DOHH2 (cell line): Measurements from ENCODE around the gene AKAP7.

ENCODE experiments used
- H3F3A ChIP-seq: fragments of 200-600 bp; sonication (generic), shearing (Covaris generic); 2 replicates; pipeline ENCODE4 v1.6.0; 2016; ENCODE audit warnings: antibody characterized with exemption, mild to moderate bottlenecking; ENCODE audit not compliant: control insufficient read depth, insufficient read depth
- H3K27ac ChIP-seq: fragments of 200-600 bp; sonication (generic); 2 replicates; pipeline ENCODE4 v1.5.1; 2014; ENCODE audit warnings: low read depth, mild to moderate bottlenecking, low read length, moderate library complexity
- H3K27me3 ChIP-seq: fragments of 200-600 bp; sonication (generic); 2 replicates; pipeline ENCODE4 v1.6.1; 2014; ENCODE audit warnings: mild to moderate bottlenecking, low read length, mixed read lengths; ENCODE audit not compliant: control insufficient read depth
- H3K36me3 ChIP-seq: fragments of 200-600 bp; sonication (generic); 2 replicates; pipeline ENCODE4 v1.6.1; 2014; ENCODE audit warnings: mild to moderate bottlenecking, low read length, moderate library complexity, mixed read lengths; ENCODE audit not compliant: control insufficient read depth
- H3K4me1 ChIP-seq: fragments of 200-600 bp; sonication (generic); 2 replicates; pipeline ENCODE4 v1.6.1; 2014; ENCODE audit warnings: mild to moderate bottlenecking, low read length, mixed read lengths; ENCODE audit not compliant: control insufficient read depth
- H3K4me2 ChIP-seq: fragments of 200-600 bp; sonication (generic); 2 replicates; pipeline ENCODE4 v1.6.0; 2014; ENCODE audit warnings: mild to moderate bottlenecking, low read length, moderate library complexity
- H3K4me3 ChIP-seq: fragments of 200-600 bp; sonication (generic); 2 replicates; pipeline ENCODE4 v1.5.1; 2014; ENCODE audit warnings: mild to moderate bottlenecking, low read length, mixed read lengths
- H3K79me2 ChIP-seq: fragments of 200-600 bp; sonication (generic); 2 replicates; pipeline ENCODE4 v1.6.1; 2014; ENCODE audit warnings: mild to moderate bottlenecking, low read length, mixed read lengths; ENCODE audit not compliant: control insufficient read depth
- H3K9me2 ChIP-seq: fragments of 200-600 bp; sonication (generic); replicated peaks from 2 replicates; pipeline ENCODE4 v1.6.1; 2014; ENCODE audit warnings: mild to moderate bottlenecking, low read length, mixed read lengths; ENCODE audit not compliant: control insufficient read depth
- H3K9me3 ChIP-seq: fragments of 200-600 bp; sonication (generic); 2 replicates; pipeline ENCODE4 v1.6.1; 2014; ENCODE audit warnings: antibody characterized with exemption, low read length, mixed read lengths; ENCODE audit not compliant: control insufficient read depth, insufficient read depth
- H4K20me1 ChIP-seq: fragments of 200-600 bp; sonication (generic); 2 replicates; pipeline ENCODE4 v1.6.0; 2014; ENCODE audit warnings: low read depth, mild to moderate bottlenecking, antibody characterized with exemption, low read length, moderate library complexity; ENCODE audit not compliant: control insufficient read depth, insufficient read depth
- CTCF ChIP-seq: fragments of 200-600 bp; sonication (generic); IDR thresholded peaks from one replicate; pipeline ENCODE4 v1.5.1; 2014; ENCODE audit warnings: antibody characterized with exemption, mild to moderate bottlenecking, low read depth, low read length; ENCODE audit not compliant: poor library complexity, severe bottlenecking
- EZH2phosphoT487 ChIP-seq: fragments of 200-600 bp; sonication (generic); IDR thresholded peaks from 2 replicates; pipeline ENCODE4 v1.6.1; 2017; ENCODE audit warnings: borderline replicate concordance, mild to moderate bottlenecking, antibody characterized with exemption, low read length, moderate library complexity, mixed read lengths

AKAP7 gene

GRCh38 chr6:131164506-131164905, 29.2 kb downstream of the AKAP7 start:
- Histone ChIP-seq H3K4me3 (no peak overlapping the region), H3K4me1 (no peaks in the 10 kb centered on the region), H3K27me3 (no peaks in the 10 kb centered on the region), H3K9me3 (no peaks in the 10 kb centered on the region), H4K20me1 (no peaks in the 10 kb centered on the region), H3K79me2 (no peaks in the 10 kb centered on the region), H3K4me2 (no peak overlapping the region), H3K27ac (no peak overlapping the region), H3K36me3 (no peaks in the 10 kb centered on the region), H3K9me2 (no peaks in the 10 kb centered on the region), H3F3A (no peaks in the 10 kb centered on the region)
- TF ChIP-seq CTCF: no peak
- no peak for TF ChIP-seq EZH2phosphoT487

- Histone ChIP-seq H3K9me2 (no peaks in the 10 kb centered on the region), H3K79me2 (no peaks in the 10 kb centered on the region), H4K20me1 (no peaks in the 10 kb centered on the region), H3K4me2 (no peak overlapping the region), H3K36me3 (no peaks in the 10 kb centered on the region), H3K4me3 (no peak overlapping the region), H3K27ac (no peak overlapping the region), H3F3A (no peaks in the 10 kb centered on the region), H3K27me3 (no peaks in the 10 kb centered on the region), H3K4me1 (no peaks in the 10 kb centered on the region), H3K9me3 (no peaks in the 10 kb centered on the region)
- TF ChIP-seq CTCF: no peak
- TF ChIP-seq EZH2phosphoT487: no peak
These were observed 32.5 kb downstream of the AKAP7 start for GRCh38 chr6:131167773-131168172.

GRCh38 chr6:131169613-131170012, 34.3 kb downstream of the AKAP7 start:
- Histone ChIP-seq H3K27me3 (no peaks in the 10 kb centered on the region), H3K27ac (no peak overlapping the region)
- TF ChIP-seq EZH2phosphoT487 (no peak), CTCF (no peak)

GRCh38 chr6:131172222-131172621, 37.0 kb downstream of the AKAP7 start:
- no peaks in the 10 kb centered on the region for H4K20me1 ChIP-seq
- H3K9me3 ChIP-seq: no peaks in the 10 kb centered on the region
- H3K9me2 ChIP-seq: no peaks in the 10 kb centered on the region
- TF ChIP-seq EZH2phosphoT487: no peak
- TF ChIP-seq CTCF: no peak
- no peak overlapping the region for H3K4me2 ChIP-seq
- H3K4me1 ChIP-seq: no peaks in the 10 kb centered on the region
- no peaks in the 10 kb centered on the region for H3K27me3 ChIP-seq
- no peaks in the 10 kb centered on the region for H3K79me2 ChIP-seq
- H3F3A ChIP-seq: no peaks in the 10 kb centered on the region
- no peaks in the 10 kb centered on the region for H3K36me3 ChIP-seq
- H3K4me3 ChIP-seq: no peak overlapping the region
- H3K27ac ChIP-seq: no peak overlapping the region

More at GRCh38 chr6:131169613-131170012, 34.3 kb downstream of the AKAP7 start:
- Histone ChIP-seq H3K9me3 (no peaks in the 10 kb centered on the region), H3K4me3 (no peak overlapping the region), H3K79me2 (no peaks in the 10 kb centered on the region), H3K4me2 (no peak overlapping the region), H3K9me2 (no peaks in the 10 kb centered on the region), H4K20me1 (no peaks in the 10 kb centered on the region), H3K36me3 (no peaks in the 10 kb centered on the region), H3F3A (no peaks in the 10 kb centered on the region), H3K4me1 (no peaks in the 10 kb centered on the region)
